Amniotic stem cell (primary cell): ENCODE measurements around the gene LTBP2.

Experiments used
- DNase-seq: peaks from one replicate; lab custom pipeline; 2025; lab: John Stamatoyannopoulos, UW

The LTBP2 gene

DNA sequence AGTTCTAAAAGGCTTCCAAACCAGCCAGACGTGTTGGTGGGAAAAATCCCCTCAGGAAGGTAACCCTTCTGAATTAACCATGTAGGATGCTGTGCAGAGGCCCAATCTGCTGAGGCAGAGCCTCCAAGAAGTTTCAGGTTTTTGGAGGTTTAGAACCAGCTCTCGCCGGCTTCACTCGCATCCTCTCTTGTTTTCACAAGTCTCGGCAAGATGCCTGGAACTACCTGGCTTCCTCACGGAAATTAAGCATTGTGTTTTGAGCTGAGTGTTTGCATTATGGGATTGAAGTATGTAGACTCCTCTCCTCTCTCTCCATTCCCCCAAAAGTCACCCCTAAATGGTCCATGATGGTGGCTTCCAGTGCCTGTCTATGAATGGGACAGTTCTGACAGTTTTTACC lies 20.6 kb downstream of the LTBP2 start:
- DNase-seq: no peak

DNA sequence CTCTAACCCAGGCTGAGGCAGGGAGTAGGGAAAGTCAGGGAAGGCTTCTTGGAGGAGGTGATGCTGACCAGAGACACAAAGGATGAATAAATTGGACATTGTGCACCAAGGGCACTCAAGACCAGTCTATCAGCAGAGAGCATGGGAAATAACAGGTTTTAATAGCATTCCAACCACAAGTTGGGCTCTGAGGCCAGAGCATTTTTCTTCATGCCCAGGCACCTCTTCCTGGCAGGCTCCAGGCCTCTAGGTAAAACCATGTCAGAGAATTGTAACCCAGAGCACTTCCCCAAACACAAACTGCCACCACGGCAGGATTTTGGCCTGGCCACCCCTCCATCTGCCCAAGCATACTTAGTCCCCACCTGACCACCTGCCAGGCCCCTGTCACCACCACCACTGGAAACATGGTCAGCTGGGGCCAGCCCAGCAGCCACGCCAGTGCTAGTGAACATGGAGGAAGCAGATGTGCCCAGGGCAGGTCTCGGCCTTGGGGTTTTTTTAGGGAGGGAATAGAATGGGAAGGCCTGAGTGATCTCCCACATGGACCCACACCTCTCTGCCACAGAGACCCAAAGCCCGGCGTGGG lies 22.7 kb downstream of the LTBP2 start:
- no peak for DNase-seq

DNA sequence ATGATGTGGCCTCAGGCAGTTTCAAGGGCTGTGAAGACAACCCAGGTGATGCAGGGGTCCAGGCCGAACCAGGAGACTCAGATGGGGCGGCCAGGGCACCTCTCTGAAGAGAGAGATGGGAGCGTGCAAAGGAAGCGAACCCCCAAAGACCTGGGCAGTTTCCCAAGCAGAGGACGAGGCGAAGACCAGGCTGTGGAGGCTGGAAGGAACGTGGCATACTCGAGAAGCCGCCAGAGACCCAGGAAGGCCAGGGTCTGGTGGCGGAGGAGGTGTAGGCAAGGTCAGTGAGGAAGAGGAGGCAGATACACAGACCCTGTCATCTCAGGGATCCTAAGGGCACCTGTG lies 24.7 kb downstream of the LTBP2 start:
- no peak for DNase-seq

DNA sequence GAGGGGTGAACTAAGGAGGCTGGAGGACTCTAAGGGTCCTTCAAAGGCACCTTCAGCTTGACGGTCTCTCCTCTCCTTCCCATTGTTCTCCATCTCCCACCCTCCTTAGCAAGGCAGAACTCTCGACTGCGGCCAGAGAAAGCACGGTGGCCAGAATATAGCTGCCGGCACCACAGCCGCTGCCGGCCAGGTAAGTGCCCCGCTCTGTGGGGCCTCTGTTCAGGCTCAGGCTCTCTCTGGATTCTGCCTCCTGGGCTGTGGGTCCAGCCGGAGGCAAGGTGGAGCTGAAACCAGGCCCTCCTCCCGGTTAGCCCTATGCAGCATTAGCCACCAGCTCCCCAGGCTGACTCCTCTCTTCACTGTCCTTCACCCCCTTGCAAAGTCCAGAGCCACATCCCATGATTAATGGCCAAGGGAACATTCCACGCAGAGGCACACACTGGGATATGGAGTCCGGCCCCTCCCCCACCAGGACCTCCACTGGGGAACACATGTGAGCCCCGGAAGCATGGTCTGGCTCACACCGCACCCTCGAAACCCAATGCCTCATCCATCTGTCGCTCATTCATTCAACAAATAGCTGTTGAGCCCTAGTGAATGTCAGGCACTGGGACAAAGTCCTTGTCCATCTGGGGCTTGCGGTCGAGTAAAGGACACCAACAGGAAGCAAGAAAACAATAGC lies 25.2 kb downstream of the LTBP2 start:
- DNase-seq: no peak

DNA sequence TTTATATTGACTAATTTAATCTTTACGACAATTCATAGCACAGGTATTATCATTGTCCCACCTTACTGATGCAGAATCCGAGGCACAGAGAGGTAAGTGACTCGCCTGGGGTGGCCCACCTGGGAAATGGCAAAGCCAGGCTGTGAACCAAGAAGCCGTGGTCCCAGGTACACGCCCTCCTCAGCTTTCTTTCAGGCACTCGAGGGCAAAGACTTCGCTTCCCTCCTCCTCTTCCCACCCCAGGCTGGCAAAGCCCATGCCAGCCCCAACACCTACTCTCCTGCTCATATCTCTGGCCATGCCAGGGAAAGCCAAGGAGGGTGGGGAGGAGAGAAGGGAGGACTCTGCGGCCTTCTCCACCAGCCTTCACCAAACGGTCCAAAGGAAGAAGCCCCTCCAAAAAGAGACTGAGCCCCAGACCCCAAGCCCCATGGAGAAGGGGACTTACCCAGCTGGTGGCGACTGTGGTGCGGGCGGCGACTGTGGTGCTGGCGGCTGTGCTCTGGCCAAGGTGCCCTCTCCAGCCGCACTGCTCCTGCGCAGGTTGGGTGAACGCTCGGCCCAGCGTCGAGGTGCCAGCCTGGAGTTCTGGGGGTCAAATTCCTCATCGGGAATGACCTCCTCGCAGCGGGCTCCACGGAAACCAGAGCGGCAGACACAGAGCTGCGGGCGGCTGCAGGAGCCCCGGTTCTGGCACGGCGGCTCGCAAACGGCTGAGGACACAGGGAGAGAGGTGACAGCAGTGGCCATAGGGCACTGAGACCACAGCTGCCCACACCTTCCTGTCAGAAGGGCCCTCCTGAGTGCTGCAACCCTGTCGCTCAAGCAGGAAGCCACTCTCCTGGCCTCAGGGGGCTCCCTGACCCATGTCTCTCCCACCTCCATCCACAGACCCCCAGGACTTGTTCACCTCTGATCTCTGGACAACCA lies 26.4 kb downstream of the LTBP2 start:
- no peak for DNase-seq

- no peak for DNase-seq
Observed at GRCh38 chr14:74584951-74585350, 27.1 kb downstream of the LTBP2 start.

GRCh38 chr14:74583689-74584434 lies 28.2 kb downstream of the LTBP2 start:
- DNase-seq: no peak

DNA sequence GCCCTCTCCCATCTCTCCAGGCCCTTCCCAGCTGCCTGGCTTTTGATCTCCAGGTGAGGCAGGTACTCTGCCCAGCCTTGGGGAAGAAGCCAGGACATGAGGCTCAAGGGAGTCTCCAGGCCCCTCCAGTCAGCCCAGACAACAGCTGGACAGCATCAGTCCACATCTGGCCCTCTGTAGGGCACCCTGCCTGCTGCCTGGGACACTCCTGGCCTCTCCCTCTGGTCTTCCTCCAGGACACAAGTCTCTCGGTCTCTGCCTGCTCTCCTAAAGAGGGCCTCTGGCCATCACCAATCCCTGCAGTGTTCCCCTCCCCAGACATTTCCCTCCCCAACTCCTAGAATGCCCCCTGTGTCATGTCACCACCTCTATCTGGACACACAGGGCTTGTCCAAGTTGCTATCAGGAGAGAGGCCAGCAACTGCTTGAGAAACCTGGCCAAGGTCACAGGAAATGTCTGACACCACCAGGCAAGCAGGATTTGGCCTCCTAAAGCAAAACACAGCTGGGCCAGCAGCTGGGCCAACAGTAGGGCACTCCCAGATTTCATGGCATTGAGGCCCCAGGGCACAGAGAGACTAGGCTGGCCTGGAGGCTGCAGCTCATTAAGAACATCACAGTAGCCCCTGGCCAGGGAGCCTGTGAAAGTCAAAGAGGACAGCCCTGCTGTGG lies 29.0 kb downstream of the LTBP2 start:
- no peak for DNase-seq

GRCh38 chr14:74580275-74580672 lies 31.8 kb downstream of the LTBP2 start:
- DNase-seq: no peak

- DNase-seq: peak; percentile 60
Observed at GRCh38 chr14:74579447-74580274, 32.4 kb downstream of the LTBP2 start.

- DNase-seq: no peak
Observed at GRCh38 chr14:74578479-74578878, 33.6 kb downstream of the LTBP2 start.

- DNase-seq: no peak
Observed at GRCh38 chr14:74577948-74578275, 34.1 kb downstream of the LTBP2 start.

- no peak for DNase-seq
Observed at GRCh38 chr14:74577247-74577947, 34.6 kb downstream of the LTBP2 start.

DNA sequence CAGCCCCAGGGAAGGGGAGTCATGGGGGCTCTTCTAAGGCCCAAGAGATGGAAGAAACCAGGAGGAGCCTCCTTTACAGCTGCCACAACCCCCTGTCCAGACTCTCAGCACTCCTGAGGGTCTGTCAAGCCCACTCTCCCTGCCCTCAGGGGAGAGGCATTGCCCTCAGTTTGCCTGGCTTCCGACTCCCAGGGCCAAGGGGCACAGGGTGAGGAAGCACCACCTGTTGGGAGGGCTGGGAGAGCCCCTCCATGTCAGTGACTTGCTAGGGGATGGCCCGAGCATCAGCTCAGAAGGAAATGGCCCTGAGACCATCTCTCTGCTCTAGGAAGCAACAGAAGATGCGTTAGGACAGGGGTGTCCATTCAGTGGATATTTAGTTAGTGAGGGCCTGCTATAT lies 36.1 kb downstream of the LTBP2 start:
- DNase-seq: no peak

DNA sequence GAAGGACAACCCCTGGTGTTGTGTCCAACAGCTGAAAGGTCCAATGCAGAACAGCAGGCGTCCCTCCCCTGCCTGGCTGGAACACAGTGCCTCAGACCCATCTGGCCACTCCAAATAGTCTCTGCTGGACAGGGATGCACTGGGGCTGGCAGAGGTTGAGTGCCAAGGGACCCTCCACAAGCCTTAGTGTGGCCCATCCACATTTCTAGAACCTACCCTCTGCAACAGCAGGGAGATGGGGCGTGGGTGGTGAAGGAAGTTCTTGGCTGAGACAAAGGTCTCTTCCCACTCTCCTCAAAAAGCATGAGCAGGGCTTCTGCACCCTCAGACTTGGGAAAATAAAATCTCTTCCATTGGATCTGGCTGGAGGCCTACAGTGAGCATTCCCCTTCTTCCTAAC lies 36.5 kb downstream of the LTBP2 start:
- DNase-seq: no peak

GRCh38 chr14:74574706-74575105 lies 37.3 kb downstream of the LTBP2 start:
- no peak for DNase-seq

- DNase-seq: no peak
Observed at GRCh38 chr14:74574090-74574433, 38.0 kb downstream of the LTBP2 start.

- DNase-seq: no peak
Observed at GRCh38 chr14:74573421-74574089, 38.5 kb downstream of the LTBP2 start.

DNA sequence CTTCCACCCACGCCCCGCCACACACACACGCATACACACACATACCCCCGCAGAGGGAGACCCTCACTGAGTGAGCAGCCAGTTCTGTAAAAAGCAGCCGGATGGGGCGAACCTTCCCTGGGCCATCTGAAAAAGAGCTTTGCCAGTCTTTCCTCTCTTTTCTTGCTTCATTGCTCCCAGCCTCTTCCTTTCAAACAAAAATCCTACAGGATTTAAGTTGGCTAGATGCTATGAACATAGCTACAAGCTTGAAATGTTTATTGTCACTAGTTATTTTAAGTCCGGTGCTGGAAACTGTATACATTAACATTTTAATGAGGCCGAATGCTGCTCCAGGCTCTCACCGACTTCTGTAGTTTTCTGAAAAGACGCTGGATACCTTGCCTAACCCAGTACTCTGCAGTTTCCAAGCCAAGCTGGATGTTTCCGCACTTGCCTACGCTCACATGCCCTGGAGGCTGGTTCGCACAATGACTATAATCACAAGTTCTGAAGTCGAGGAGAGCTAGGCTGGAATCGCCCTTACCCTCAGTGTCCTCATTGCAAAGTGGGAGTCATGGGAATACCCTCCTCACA lies 39.2 kb downstream of the LTBP2 start:
- no peak for DNase-seq
